Skin of body (tissue), 2 donors: ENCODE data around the gene CAVIN2. TPM values are rescaled to one million over a fixed set of nuclear protein-coding genes. Genes with fewer than 3 reads are reported as not detected.

ENCODE experiments used
- DNase-seq: peaks from one replicate; lab custom pipeline; 2025; lab: John Stamatoyannopoulos, UW
- total RNA-seq: library from RNA; depleted of rRNA; stranded (reverse); fragments of >200 nt; gene quantifications from one replicate; pipeline ENCODE4 v1.2.3, GENCODE V29; 2014

CAVIN2 gene
- total RNA-seq, 1 donor from 2014 or later = 23.0 TPM

- no peak for DNase-seq
Measured at GRCh38 chr2:191866195-191866594, 19.3 kb upstream of the CAVIN2 start.

- no peak for DNase-seq
Measured at GRCh38 chr2:191864628-191865374, 17.9 kb upstream of the CAVIN2 start.

GRCh38 chr2:191863988-191864387, 17.1 kb upstream of the CAVIN2 start:
- DNase-seq = no peak

GRCh38 chr2:191862156-191862775, 15.4 kb upstream of the CAVIN2 start:
- DNase-seq = no peak

GRCh38 chr2:191860760-191861466, 14.0 kb upstream of the CAVIN2 start:
- no peak for DNase-seq

- no peak for DNase-seq
Measured at GRCh38 chr2:191859681-191860080, 12.8 kb upstream of the CAVIN2 start.

GRCh38 chr2:191857886-191858285, 11.0 kb upstream of the CAVIN2 start:
- DNase-seq = no peak

- no peak for DNase-seq
Measured at GRCh38 chr2:191857259-191857805, 10.4 kb upstream of the CAVIN2 start.

GRCh38 chr2:191856111-191856876, 9.4 kb upstream of the CAVIN2 start:
- DNase-seq = no peak

GRCh38 chr2:191855382-191855781, 8.5 kb upstream of the CAVIN2 start:
- DNase-seq = no peak

- no peak for DNase-seq
Measured at GRCh38 chr2:191854382-191855372, 7.8 kb upstream of the CAVIN2 start.

GRCh38 chr2:191853843-191854242, 7.0 kb upstream of the CAVIN2 start:
- no peak for DNase-seq

GRCh38 chr2:191851158-191851557, 4.3 kb upstream of the CAVIN2 start:
- no peak for DNase-seq

- no peak for DNase-seq
Measured at GRCh38 chr2:191848771-191849767, 2.2 kb upstream of the CAVIN2 start.

- no peak for DNase-seq
Measured at GRCh38 chr2:191847764-191848163, 876 bp upstream of the CAVIN2 start.

- no peak for DNase-seq
Measured at GRCh38 chr2:191845876-191846514, 893 bp downstream of the CAVIN2 start.

GRCh38 chr2:191845248-191845715, 1.6 kb downstream of the CAVIN2 start:
- DNase-seq = no peak

- DNase-seq = no peak
Measured at GRCh38 chr2:191844706-191845105, 2.2 kb downstream of the CAVIN2 start.
